Aorta (tissue), 5 donors: Measurements from ENCODE around the gene KIF11. TPM values are rescaled to one million over a fixed set of nuclear protein-coding genes. Genes with fewer than 3 reads are reported as not detected.

ENCODE experiments used
- ATAC-seq: fragments of 200-7000 bp; cut with Tn5 transposase; one replicate; pipeline ENCODE4 v1.9.1; 2022; ENCODE audit warnings: moderate library complexity; ENCODE audit not compliant: low FRiP score
- DNase-seq, 2 donors: peaks; one replicate each; pipeline ENCODE4 v3.0.0-alpha.2; 2020
- H3K27ac ChIP-seq, 2 donors: one replicate each; pipeline ENCODE4 v1.5.1; 2013; ENCODE audit warnings: low read length in 2 of 2, mild to moderate bottlenecking in 2 of 2, moderate library complexity in 2 of 2, control low read depth in 1 of 2, inconsistent platforms in 1 of 2, low read depth in 1 of 2
- H3K27me3 ChIP-seq, 2 donors: one replicate each; pipeline ENCODE4 v1.6.1; 2013; ENCODE audit warnings: control low read depth in 1 of 2, low read length in 1 of 2, mild to moderate bottlenecking in 1 of 2, moderate library complexity in 1 of 2; ENCODE audit not compliant: insufficient read depth in 2 of 2, control insufficient read depth in 1 of 2
- H3K36me3 ChIP-seq, 2 donors: one replicate each; pipeline ENCODE4 v1.6.1; 2013; ENCODE audit warnings: control low read depth in 1 of 2, low read length in 1 of 2, mild to moderate bottlenecking in 1 of 2; ENCODE audit not compliant: insufficient read depth in 2 of 2, control insufficient read depth in 1 of 2
- H3K4me1 ChIP-seq, 2 donors: one replicate each; pipeline ENCODE4 v1.6.1; 2013; ENCODE audit warnings: low read length in 2 of 2, control low read depth in 1 of 2, mild to moderate bottlenecking in 1 of 2, moderate library complexity in 1 of 2; ENCODE audit not compliant: insufficient read depth in 2 of 2, control insufficient read depth in 1 of 2
- H3K4me3 ChIP-seq, 2 donors: one replicate each; pipeline ENCODE4 v1.5.1; 2013; ENCODE audit warnings: low read length in 2 of 2, control low read depth in 1 of 2, mild to moderate bottlenecking in 1 of 2
- H3K9me3 ChIP-seq: one replicate; pipeline ENCODE4 v1.6.1; 2013; ENCODE audit warnings: mild to moderate bottlenecking, low read length; ENCODE audit not compliant: control insufficient read depth
- WGBS, 2 donors: extraction: QIAGEN DNeasy Blood & Tissue Kit; methylation state at CpG; one replicate each; pipeline ENCODE4 v1.1.7; 2013; 5-methylcytosine and 5-hydroxymethylcytosine counted together
- intact Hi-C, 2 donors: fragments of 100-400 bp; cut with DNase I; formaldehyde crosslinking; loops; one replicate each; pipeline versions ENCODE4 v1.14.2 to v1.15.0; 2022
- polyA plus RNA-seq, 2 donors: library from polyadenylated mRNA; stranded (reverse); fragments of 200-250 nt; gene quantifications; one replicate each; pipeline ENCODE4 v1.2.3, GENCODE V29; 2013
- total RNA-seq, 2 donors: library from RNA; stranded (reverse); fragmentation: NEBNext Ultra II Directional; extraction: Animal tissue kit (Norgen Biotek cat#: 25700); gene quantifications; one replicate each; pipeline ENCODE4 v1.2.1, GENCODE V29; 2021
- donor health status: healthy with polysubstance abuse.
- donor health status: Bipolar disorder and iron deficiency.
- donor health status: DM: no; HTN: no; CAD: no.
- donor health status: DM: no; HTN: no; CAD: no.
- donor health status: DM: yes; HTN: yes; CAD: no.

Gene KIF11
- total and polyA plus RNA-seq, 4 donors, result 0.23 to 1.7 (median 0.76) TPM

DNA sequence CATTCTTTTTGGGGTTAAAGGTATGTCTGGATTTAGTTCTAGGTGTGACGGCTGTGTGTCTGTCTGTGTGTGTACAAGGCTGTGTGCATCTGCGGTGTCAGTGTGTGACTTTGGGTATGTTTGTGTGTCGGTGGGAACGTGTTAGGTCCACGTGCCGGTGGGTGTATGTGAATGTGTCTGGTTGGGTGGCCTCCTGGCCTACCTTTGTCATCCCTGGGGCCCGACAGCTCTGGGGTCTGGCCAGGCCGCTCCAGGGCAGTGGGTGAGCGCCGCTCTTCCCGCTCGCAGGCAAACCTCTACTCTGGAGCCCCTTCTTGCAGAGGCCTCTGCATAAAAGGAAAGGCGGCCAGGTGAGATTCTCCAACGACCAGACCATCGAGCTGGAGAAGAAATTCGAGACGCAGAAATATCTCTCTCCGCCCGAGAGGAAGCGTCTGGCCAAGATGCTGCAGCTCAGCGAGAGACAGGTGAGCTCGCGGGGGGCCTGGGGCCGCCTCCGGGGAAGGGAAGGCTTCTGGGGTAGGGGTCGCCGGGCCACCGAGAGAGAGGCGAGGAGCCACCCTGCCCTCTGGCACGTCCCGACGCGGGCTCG, 99.2 kb downstream of the KIF11 start:
- H3K4me3 ChIP-seq, result no peak overlapping the region
- H3K36me3 ChIP-seq, result no peaks in the 10 kb centered on the region

DNA sequence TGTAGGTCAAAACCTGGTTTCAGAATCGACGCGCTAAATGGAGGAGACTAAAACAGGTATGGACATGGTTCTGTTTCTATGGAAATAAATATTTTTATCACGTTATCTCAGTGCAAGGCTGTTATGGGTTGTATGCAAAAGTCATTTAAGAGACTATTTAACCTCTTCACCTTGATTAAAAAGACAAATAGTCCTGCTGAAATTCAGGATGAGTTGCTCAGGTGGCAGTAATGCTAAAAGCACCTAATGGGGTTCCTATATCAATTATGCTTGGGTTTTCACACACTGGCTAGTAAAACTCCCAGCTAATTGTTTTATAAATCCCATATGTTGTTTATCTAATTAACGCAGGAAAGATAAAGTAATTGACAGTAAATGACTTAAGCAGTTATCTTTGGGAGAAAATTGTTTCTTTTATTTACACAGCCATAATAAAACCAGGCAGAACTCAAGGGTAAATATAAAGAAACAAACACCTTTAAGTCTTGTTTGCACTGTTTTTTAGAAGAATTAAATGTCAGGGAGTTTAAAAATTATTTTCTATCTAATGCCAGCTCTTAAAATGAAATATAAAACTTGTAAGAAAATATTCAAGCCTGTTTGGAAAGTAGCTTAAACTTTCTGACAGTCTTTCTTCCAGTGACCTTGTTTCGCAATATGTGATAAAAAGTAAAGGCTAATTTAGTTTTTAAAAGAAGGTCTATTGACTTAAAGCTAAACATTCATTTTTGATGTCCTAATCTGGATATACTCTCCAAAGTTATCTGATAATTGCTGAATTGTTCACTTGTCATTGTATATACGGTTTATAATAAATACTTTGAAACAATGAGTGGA, 100.0 kb downstream of the KIF11 start:
- Histone ChIP-seq H3K27ac (no peak overlapping the region), H3K27me3 (no peaks in the 10 kb centered on the region), H3K4me3 (no peak overlapping the region), H3K4me1 (no peaks in the 10 kb centered on the region), H3K36me3 (no peaks in the 10 kb centered on the region), H3K9me3 (no peaks in the 10 kb centered on the region)
- 52 to 68% methylated on average over 7 of the region's 7 CpGs for WGBS, 2 donors
- ATAC-seq, result no peak
- intact Hi-C loops, result loop anchor here in 1 of 2 donors (5.0 to 10.0 kb wide), 2 partner anchors 64 to 152 kb away; partner anchors contain the start of gene EXOC6
- DNase-seq, result no peak

More for the DNA sequence above, 99.2 kb downstream of the KIF11 start:
- H3K27ac ChIP-seq, result no peak overlapping the region
- intact Hi-C loops, result loop anchor here in 1 of 2 donors (5.0 to 10.0 kb wide), 2 partner anchors 65 to 153 kb away; partner anchors contain the start of gene EXOC6
- H3K9me3 ChIP-seq, result no peaks in the 10 kb centered on the region
- 52 to 65% methylated on average over 34 of the region's 34 CpGs for WGBS, 2 donors
- no peaks in the 10 kb centered on the region for H3K4me1 ChIP-seq
- ATAC-seq, result no peak
- no peaks in the 10 kb centered on the region for H3K27me3 ChIP-seq
- DNase-seq, result no peak

DNA sequence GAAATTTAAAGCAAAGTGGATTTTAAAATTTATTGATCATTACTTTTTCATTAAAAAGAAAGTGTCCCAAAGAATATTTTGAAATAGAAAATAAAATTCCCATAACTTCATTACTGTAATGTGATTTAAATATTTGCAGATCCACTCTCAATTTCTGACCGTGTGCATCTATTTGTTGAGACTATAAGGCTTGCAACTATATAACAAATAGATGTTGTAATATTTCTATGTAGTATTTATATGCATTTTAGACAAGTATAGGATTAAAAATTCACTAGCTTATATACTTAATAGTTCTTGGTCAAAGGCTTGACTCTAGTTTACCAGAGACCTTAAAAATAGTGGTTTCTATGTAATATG, 100.6 kb downstream of the KIF11 start:
- no peak for ATAC-seq
- H3K27me3 ChIP-seq, result no peaks in the 10 kb centered on the region
- H3K9me3 ChIP-seq, result no peaks in the 10 kb centered on the region
- H3K36me3 ChIP-seq, result no peaks in the 10 kb centered on the region
- H3K4me1 ChIP-seq, result no peaks in the 10 kb centered on the region
- no peak overlapping the region for H3K27ac ChIP-seq
- intact Hi-C loops, result loop anchor here in 1 of 2 donors (5.0 to 10.0 kb wide), 2 partner anchors 64 to 151 kb away; partner anchors contain the start of gene EXOC6
- 84 to 86% methylated on average over 1 of the region's 1 CpG for WGBS, 2 donors
- DNase-seq, result no peak
- no peak overlapping the region for H3K4me3 ChIP-seq

DNA sequence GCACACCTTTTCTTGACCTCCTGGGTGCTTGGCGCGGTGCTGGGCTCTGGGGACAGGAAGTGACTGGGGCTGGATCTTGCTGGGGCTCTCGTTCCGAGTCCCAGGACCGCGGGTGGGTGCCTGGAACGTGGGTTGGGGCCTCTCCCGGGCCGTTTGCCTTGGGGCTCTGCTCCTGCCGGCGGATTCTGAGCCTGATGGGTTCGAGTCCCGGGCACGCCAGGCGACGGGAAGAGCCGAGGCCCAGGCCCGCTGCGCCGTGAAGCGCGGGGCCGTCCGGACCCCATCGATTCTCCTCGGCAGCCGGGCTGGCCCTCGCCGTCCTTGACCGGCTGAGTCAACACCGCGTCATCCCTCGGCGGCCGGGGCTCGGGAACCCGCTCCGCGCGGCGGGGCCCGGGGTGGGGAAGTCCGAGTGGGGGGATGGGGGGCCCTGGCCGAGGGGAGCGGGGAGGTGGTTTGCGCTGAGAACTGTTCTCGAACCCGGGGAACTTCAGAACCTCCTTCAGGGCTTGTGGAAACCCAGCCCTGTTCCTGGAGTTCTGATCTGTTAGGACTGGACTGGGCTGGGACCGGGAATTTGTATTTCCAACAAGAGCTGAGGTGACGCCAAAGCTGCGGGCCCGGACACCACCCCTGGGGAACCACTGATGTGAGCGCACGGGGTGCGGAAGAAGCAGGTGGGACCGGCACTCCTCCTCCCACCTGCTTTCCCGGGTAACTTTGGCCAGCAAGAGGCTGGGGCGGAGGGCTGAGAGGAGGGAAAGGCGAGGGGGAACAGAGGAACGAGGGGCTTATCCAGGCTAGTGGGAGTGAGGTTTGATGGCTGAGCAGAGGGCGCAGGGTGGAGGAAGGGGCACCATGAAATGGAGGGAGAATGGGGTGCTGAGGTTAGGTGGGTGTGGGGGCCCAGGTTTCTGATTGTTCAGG, 103.0 kb downstream of the KIF11 start:
- 20 to 25% methylated on average over 59 to 61 of the region's 61 CpGs for WGBS, 2 donors
- Histone ChIP-seq H3K4me3 (peak overlapping the region in 1 of 2 donors; percentile 37), H3K9me3 (no peaks in the 10 kb centered on the region), H3K27ac (no peak overlapping the region), H3K27me3 (no peaks in the 10 kb centered on the region), H3K4me1 (no peaks in the 10 kb centered on the region), H3K36me3 (no peaks in the 10 kb centered on the region)
- DNase-seq (peak; percentile 53 to 89), ATAC-seq (peak; percentile 59)
- intact Hi-C loops, result loop anchor here in 1 of 2 donors (5.0 to 10.0 kb wide), 2 partner anchors 104 to 149 kb away; partner anchors contain the start of genes EXOC6 and KIF11

GRCh38 chr10:92696606-92697383, 103.9 kb downstream of the KIF11 start:
- WGBS, 2 donors, result 92 to 93% methylated on average over 7 of the region's 7 CpGs
- Histone ChIP-seq H3K27me3 (no peaks in the 10 kb centered on the region), H3K36me3 (no peaks in the 10 kb centered on the region), H3K27ac (no peak overlapping the region), H3K4me3 (no peak overlapping the region), H3K4me1 (no peaks in the 10 kb centered on the region), H3K9me3 (no peaks in the 10 kb centered on the region)
- ATAC-seq, result no peak
- intact Hi-C loops, result loop anchor here in 1 of 2 donors (5.0 to 10.0 kb wide), 2 partner anchors 104 to 148 kb away; partner anchors contain the start of genes EXOC6 and KIF11
- DNase-seq, result no peak

DNA sequence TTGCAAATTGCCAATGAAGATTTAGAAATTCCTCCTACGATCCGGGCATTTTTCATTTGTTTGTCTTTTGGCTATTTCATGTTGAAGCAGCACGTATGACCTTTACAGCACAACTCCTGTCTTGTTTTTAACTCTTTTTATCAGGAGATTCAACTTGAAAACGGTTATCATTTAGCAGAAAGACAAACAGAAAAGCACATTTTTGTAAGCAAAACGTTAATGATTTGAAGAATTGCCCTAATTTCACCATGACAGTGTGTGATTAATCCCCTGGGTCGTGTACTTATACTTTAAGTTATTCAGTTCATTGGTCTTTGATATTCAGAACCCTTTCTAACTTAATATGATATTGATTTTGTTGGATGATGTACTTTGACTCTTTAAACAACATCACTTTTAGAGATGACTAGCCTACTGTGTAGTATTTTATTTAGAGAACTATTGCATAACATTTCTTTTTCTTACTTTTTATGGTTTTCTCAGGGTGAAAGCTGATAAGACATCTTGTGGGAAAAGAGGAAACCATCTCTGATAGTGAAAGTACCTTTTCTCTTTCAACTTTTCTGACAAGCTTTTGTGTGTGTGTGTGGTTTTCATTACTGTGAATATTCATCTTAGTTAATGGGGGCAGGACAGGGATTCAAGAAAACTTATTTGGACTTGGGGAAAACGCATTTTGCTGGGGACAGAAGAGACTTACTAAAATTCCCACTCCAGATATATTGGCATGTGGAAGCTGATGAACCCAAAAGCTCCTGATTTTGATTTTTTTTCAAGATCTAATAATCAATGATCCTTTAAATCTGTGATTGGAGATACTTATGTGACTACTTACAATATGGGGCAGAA, 105.0 kb downstream of the KIF11 start:
- Histone ChIP-seq H3K9me3 (no peaks in the 10 kb centered on the region), H3K4me3 (no peak overlapping the region), H3K27me3 (no peaks in the 10 kb centered on the region), H3K4me1 (no peaks in the 10 kb centered on the region), H3K36me3 (no peaks in the 10 kb centered on the region), H3K27ac (no peak overlapping the region)
- DNase-seq (no peak), ATAC-seq (no peak)
- 85 to 88% methylated on average over 7 of the region's 7 CpGs for WGBS, 2 donors
- intact Hi-C loops, result loop anchor here in 1 of 2 donors (5.0 to 10.0 kb wide), 2 partner anchors 106 to 147 kb away; partner anchors contain the start of genes EXOC6 and KIF11

DNA sequence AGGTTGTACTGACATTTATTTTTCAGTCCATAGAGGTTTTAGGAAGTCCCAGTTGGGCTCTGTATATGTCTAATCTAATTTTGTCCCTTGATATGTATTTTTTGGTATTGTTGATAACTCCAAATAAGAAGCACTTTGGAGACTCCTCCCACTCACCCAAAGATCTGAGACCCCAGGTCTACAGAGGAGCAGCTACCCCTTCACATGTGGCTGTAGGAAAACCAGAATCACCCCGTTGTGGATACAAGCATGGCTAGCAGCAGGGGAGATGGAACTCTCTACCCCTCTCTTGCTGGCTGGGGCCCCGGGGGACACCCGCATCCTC, 106.2 kb downstream of the KIF11 start:
- intact Hi-C loops, result loop anchor here in 1 of 2 donors (5.0 to 10.0 kb wide), 2 partner anchors 107 to 146 kb away; partner anchors contain the start of genes EXOC6 and KIF11
- Histone ChIP-seq H3K27ac (peak overlapping the region in 1 of 2 donors; percentile 10), H3K4me1 (no peaks in the 10 kb centered on the region), H3K4me3 (peak overlapping the region in 1 of 2 donors; percentile 88), H3K9me3 (no peaks in the 10 kb centered on the region), H3K27me3 (no peaks in the 10 kb centered on the region), H3K36me3 (no peaks in the 10 kb centered on the region)
- DNase-seq (no peak), ATAC-seq (no peak)
- 9 to 12% methylated on average over 3 of the region's 3 CpGs for WGBS, 2 donors
